Esophagus muscularis mucosa (tissue), 4 donors: ENCODE measurements around the gene SPDYE4. TPM values are rescaled to one million over a fixed set of nuclear protein-coding genes. Genes with fewer than 3 reads are reported as not detected.

Source experiments
- DNase-seq: peaks from one replicate; pipeline ENCODE4 v3.0.0-alpha.2; 2017; ENCODE audit errors: extremely low spot score
- H3K27ac ChIP-seq, 4 donors: fragments of 200-600 bp; sonication (generic); replicated peaks in 1 of 4; 1 replicate in 3 of 4; 2 replicates in 1 of 4; pipeline ENCODE4 v1.5.1; 2016 to 2019; ENCODE audit warnings: mild to moderate bottlenecking in 1 of 4
- H3K27me3 ChIP-seq, 4 donors: fragments of 200-600 bp; sonication (generic); one replicate each; pipeline versions ENCODE4 v1.5.1 to v1.6.0; 2016 to 2019
- H3K36me3 ChIP-seq, 4 donors: fragments of 200-600 bp; sonication (generic); one replicate each; pipeline ENCODE4 v1.5.1; 2016 to 2019
- H3K4me1 ChIP-seq, 4 donors: fragments of 200-600 bp; sonication (generic); one replicate each; pipeline ENCODE4 v1.5.1; 2016 to 2019
- H3K4me3 ChIP-seq, 4 donors: fragments of 200-600 bp; sonication (generic); 1 replicate in 2 of 4; 2 replicates in 2 of 4; pipeline ENCODE4 v1.5.1; 2016 to 2019; ENCODE audit warnings: mild to moderate bottlenecking in 4 of 4, moderate library complexity in 1 of 4
- H3K9me3 ChIP-seq, 4 donors: fragments of 200-600 bp; sonication (generic); 1 replicate in 3 of 4; 2 replicates in 1 of 4; pipeline ENCODE4 v1.5.1; 2016 to 2019
- EP300 ChIP-seq: sonication (generic); formaldehyde crosslinking; IDR thresholded peaks from one replicate; pipeline ENCODE4 v1.6.1; 2017; ENCODE audit warnings: antibody characterized with exemption
- POLR2A ChIP-seq: fragments of 450-650 bp; IDR thresholded peaks from one replicate; pipeline ENCODE4 v1.6.1; 2017; ENCODE audit warnings: antibody characterized with exemption, moderate library complexity, mild to moderate bottlenecking, low read depth
- POLR2AphosphoS5 ChIP-seq, 2 donors: sonication (generic); formaldehyde crosslinking; IDR thresholded peaks; one replicate each; pipeline ENCODE4 v1.6.1; 2017; ENCODE audit warnings: antibody characterized with exemption in 2 of 2
- WGBS: methylation state at CpG from one replicate; pipeline ENCODE4 v1.1.5; 2018; 5-methylcytosine and 5-hydroxymethylcytosine counted together
- intact Hi-C: fragments of 100-400 bp; cut with DNase I; formaldehyde crosslinking; loops from one replicate; pipeline ENCODE4 v1.15.1; 2023
- total RNA-seq, 4 donors: library from RNA; depleted of rRNA; stranded (reverse); fragments of >200 nt; gene quantifications; one replicate each; pipeline versions ENCODE4 v1.1.0 to v1.2.1, GENCODE V29; 2016
- TF ChIP-seq, protein P1 (sequence below), 3 experiments: fragments of 200-600 bp in 2 of 3; fragments of 450-650 bp in 1 of 3; sonication (generic) in 2 of 3; IDR thresholded peaks; one replicate each; pipeline ENCODE4 v1.5.1; 2017 to 2019; ENCODE audit warnings: antibody characterized with exemption in 3 of 3, mild to moderate bottlenecking in 2 of 3, moderate library complexity in 1 of 3

SPDYE4 gene
- total RNA-seq, 4 donors from 2014 or later: not detected

DNA sequence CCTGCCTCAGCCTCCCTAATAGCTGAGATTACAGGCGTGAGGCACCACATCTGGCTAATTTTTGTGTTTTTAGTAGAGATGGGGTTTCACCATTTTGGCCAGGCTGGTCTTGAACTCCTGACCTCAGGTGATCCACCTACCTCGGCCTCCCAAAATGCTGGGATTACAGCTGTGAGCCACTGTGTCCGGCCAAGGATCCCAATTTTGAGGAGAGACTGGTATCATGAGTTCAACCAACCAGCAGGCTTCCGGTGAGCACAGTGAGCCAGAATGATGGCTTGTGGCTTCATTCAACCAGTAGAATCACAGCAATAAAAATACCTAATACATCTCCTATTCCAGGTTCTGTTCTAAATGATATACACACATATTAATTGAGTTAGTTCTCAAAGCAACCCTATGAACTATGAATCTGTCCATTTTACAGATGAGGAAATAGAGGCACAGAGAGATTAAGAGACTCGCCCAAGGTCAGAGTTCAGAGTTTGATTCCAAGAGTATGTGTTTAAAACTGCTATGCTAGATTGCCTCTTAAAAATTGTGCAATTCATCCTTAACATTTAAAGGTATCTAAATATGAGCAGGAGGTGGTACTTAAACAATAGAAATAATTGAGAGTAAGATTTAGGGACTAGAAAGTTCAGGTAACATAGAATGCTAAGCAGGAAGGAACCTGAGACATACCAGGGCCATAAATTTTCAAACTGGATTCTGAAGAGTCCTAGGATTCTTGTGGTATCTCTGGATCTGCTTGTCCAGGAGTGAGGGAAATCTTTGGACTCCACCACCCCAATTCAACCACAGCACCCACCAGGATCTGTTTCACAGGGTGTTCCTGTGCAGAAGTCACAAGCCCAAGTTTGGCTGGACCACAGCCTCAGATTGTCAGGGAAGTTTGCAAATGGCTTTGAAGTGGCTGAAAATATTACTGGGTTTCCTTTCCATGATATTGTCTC is 38.8 kb downstream of the SPDYE4 start:
- H3K36me3 ChIP-seq: no peaks in the 10 kb centered on the region
- DNase-seq: no peak
- H3K27me3 ChIP-seq: no peaks in the 10 kb centered on the region
- WGBS: 82% methylated on average over 4 of the region's 5 CpGs
- no peaks in the 10 kb centered on the region for H3K4me1 ChIP-seq
- H3K27ac ChIP-seq: no peak overlapping the region
- TF ChIP-seq, protein P1, sequence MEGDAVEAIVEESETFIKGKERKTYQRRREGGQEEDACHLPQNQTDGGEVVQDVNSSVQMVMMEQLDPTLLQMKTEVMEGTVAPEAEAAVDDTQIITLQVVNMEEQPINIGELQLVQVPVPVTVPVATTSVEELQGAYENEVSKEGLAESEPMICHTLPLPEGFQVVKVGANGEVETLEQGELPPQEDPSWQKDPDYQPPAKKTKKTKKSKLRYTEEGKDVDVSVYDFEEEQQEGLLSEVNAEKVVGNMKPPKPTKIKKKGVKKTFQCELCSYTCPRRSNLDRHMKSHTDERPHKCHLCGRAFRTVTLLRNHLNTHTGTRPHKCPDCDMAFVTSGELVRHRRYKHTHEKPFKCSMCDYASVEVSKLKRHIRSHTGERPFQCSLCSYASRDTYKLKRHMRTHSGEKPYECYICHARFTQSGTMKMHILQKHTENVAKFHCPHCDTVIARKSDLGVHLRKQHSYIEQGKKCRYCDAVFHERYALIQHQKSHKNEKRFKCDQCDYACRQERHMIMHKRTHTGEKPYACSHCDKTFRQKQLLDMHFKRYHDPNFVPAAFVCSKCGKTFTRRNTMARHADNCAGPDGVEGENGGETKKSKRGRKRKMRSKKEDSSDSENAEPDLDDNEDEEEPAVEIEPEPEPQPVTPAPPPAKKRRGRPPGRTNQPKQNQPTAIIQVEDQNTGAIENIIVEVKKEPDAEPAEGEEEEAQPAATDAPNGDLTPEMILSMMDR (IDR thresholded peaks at IDR 0.05): no peak
- no peak overlapping the region for H3K4me3 ChIP-seq
- H3K9me3 ChIP-seq: no peaks in the 10 kb centered on the region
- intact Hi-C loops: no loop called here

DNA sequence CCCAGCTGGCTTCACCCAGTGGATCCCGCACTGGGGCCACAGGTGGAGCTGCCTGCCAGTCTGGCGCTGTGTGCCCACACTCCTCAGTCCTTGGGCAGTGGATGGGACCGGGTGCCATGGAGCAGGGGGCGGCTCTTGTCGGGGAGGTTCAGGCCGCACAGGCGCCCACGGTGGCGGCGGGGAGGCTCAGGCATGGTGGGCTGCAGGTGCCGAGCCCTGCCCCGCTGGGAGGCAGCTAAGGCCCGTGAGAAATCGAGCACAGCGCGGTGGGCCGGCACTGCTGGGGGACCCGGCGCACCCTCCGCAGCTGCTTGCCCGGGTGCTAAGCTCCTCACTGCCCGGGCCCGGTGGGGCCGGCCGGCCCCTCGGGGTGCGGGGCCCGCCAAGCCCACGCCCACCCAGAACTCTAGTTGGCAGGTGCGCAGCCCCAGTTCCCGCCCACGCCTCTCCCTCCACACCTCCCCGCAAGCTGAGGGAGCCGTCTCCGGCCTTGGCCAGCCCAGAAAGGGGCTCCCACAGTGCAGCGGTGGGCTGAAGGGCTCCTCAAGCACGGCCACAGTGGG is 40.3 kb downstream of the SPDYE4 start:
- H3K4me1 ChIP-seq: no peaks in the 10 kb centered on the region
- H3K4me3 ChIP-seq: no peak overlapping the region
- H3K9me3 ChIP-seq: no peaks in the 10 kb centered on the region
- TF ChIP-seq, protein P1 (IDR thresholded peaks at IDR 0.05): no peak
- TF ChIP-seq EP300: no peak
- no peak overlapping the region for H3K27ac ChIP-seq
- no peaks in the 10 kb centered on the region for H3K27me3 ChIP-seq
- no peak for DNase-seq
- WGBS: 97% methylated on average over 18 of the region's 37 CpGs
- H3K36me3 ChIP-seq: no peaks in the 10 kb centered on the region
- intact Hi-C loops: no loop called here

DNA sequence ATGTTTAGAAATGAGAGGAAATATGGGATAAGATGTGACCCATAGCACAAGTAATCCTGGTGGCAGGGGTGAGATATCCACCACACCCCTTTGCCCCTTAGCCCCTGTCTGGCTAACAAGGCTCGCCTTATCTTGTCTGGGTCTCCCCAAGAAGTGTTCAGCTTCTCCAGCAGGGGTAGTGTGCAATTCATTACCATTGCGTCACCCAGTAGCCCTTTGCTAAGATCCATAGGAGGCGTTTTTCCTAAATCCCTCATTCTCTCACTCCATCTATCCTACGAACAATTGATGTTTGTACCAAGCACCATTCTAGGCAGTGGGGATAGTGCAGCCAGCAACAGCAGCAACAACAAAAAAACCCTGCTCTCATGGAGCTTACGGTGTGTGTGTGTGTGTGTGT is 44.5 kb downstream of the SPDYE4 start:
- no peaks in the 10 kb centered on the region for H3K36me3 ChIP-seq
- TF ChIP-seq, protein P1 (IDR thresholded peaks at IDR 0.05): no peak
- no peak for TF ChIP-seq POLR2A
- TF ChIP-seq POLR2AphosphoS5 (IDR thresholded peaks at IDR 0.05): no peak
- no peak for TF ChIP-seq EP300
- WGBS: 93% methylated on average over 5 of the region's 5 CpGs
- no peaks in the 10 kb centered on the region for H3K4me1 ChIP-seq
- H3K4me3 ChIP-seq: no peak overlapping the region
- no peak for DNase-seq
- no peaks in the 10 kb centered on the region for H3K27me3 ChIP-seq
- no peak overlapping the region for H3K27ac ChIP-seq
- H3K9me3 ChIP-seq: no peaks in the 10 kb centered on the region
- intact Hi-C loops: no loop called here

DNA sequence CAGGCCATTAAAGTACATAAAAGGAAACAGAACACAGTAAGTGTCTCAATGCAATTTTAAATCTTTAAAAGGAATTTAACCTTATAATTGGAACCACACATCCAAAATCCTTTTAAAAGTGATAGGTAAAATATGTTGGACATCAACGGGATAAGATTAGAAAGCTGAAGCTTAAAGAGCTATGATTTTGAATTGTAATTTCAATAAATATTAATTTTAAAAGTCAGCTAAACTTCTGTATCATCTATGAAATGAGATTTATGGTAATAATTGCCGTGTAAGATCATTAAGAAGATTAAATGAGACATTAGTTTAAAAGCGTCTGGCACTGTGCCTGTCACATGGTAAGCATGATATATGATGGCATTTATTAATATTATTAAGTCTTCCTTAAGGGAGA is 45.0 kb downstream of the SPDYE4 start:
- no peaks in the 10 kb centered on the region for H3K36me3 ChIP-seq
- no peak overlapping the region for H3K27ac ChIP-seq
- no peak for DNase-seq
- WGBS: 63% methylated on average over 3 of the region's 3 CpGs
- intact Hi-C loops: no loop called here
- H3K9me3 ChIP-seq: no peaks in the 10 kb centered on the region
- no peaks in the 10 kb centered on the region for H3K27me3 ChIP-seq
- no peak overlapping the region for H3K4me3 ChIP-seq
- H3K4me1 ChIP-seq: peaks cover 0 to 2% (median under 1%) of the 10 kb centered on the region in 4 donors
- TF ChIP-seq POLR2AphosphoS5 (IDR thresholded peaks at IDR 0.05): no peak
- no peak for TF ChIP-seq POLR2A
- no peak for TF ChIP-seq EP300
- TF ChIP-seq, protein P1 (IDR thresholded peaks at IDR 0.05): no peak
